Measurements from ENCODE around the gene E2F4. TPM values are rescaled to one million over a fixed set of nuclear protein-coding genes. Genes with fewer than 3 reads are reported as not detected.

The E2F4 gene
- total and polyA plus RNA-seq, 10 of the 15 experiments (the other 5 are each of a cell fraction or from before 2014, with no cell fraction given), result 11.7 to 132 (median 95.9) TPM

- Histone ChIP-seq H3K4me3 (peak overlapping the region; percentile 76), H3K4me1 (ENCODE audit: control insufficient read depth, insufficient read depth, low read length) (peaks cover 4% of the 10 kb centered on the region), H3K27ac (ENCODE audit: control insufficient read depth, insufficient read depth) (no peak overlapping the region), H3K9me3 (replicated peaks; ENCODE audit: control insufficient read depth, insufficient read depth, low read length) (no peaks in the 10 kb centered on the region), H2AFZ (ENCODE audit: control insufficient read depth, low read depth, low read length) (peak overlapping the region; percentile 97; the same call in 1 of the 2 replicates), H3K36me3 (ENCODE audit: control insufficient read depth in 2 of 2, insufficient read depth in 2 of 2, low read length in 1 of 2) (no peaks in the 10 kb centered on the region), H3K79me2 (ENCODE audit: control insufficient read depth, insufficient read depth, low read length) (peaks cover 5% of the 10 kb centered on the region), H3K27me3 (replicated peaks in 1 of 2; ENCODE audit: control insufficient read depth in 2 of 2, insufficient read depth in 2 of 2, low read length in 1 of 2) (peaks cover 0 to 3% of the 10 kb centered on the region in 2 experiments; a peak in 2 of 4 replicates), H4K20me1 (ENCODE audit: control insufficient read depth, insufficient read depth) (no peaks in the 10 kb centered on the region), H3K9ac (ENCODE audit: control insufficient read depth, insufficient read depth, low read length) (no peak overlapping the region), H3K4me2 (ENCODE audit: control insufficient read depth, insufficient read depth) (peak overlapping the region; percentile 99)
- ChIA-PET POLR2A (interaction anchor here (1.1 to 1.2 kb wide), 2 partner anchors 24 to 42 kb away, joined by 3 to 6 read pairs; partner anchors contain the start of genes FBXL8, TMEM208 and TRADD), RAD21 (ENCODE audit: unreplicated experiment) (interaction anchor here (0.6 to 2.3 kb wide), 10 partner anchors 11 to 251 kb away, joined by 3 to 9 read pairs (median 3); partner anchors contain the start of genes FBXL8, NOL3 and TRADD), CTCF (interaction anchor here (0.8 to 2.9 kb wide), 28 partner anchors 9 to 237 kb away, joined by 3 to 34 read pairs (median 6); partner anchors contain the start of genes B3GNT9, CBFB, FBXL8 and NOL3), SMC1A (ENCODE audit: uncharacterized antibody, unreplicated experiment) (interaction anchor here (0.9 to 1.7 kb wide), 8 partner anchors 10 to 228 kb away, joined by 3 to 9 read pairs (median 4); no protein-coding TSS in a partner anchor)
- TF ChIP-seq, protein P1, sequence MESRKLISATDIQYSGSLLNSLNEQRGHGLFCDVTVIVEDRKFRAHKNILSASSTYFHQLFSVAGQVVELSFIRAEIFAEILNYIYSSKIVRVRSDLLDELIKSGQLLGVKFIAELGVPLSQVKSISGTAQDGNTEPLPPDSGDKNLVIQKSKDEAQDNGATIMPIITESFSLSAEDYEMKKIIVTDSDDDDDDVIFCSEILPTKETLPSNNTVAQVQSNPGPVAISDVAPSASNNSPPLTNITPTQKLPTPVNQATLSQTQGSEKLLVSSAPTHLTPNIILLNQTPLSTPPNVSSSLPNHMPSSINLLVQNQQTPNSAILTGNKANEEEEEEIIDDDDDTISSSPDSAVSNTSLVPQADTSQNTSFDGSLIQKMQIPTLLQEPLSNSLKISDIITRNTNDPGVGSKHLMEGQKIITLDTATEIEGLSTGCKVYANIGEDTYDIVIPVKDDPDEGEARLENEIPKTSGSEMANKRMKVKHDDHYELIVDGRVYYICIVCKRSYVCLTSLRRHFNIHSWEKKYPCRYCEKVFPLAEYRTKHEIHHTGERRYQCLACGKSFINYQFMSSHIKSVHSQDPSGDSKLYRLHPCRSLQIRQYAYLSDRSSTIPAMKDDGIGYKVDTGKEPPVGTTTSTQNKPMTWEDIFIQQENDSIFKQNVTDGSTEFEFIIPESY (IDR thresholded peaks at IDR 0.05), result no peak
- TF ChIP-seq NFYB (IDR thresholded peaks at IDR 0.05; ENCODE audit: insufficient read depth, low read depth, low read length), result no peak
- TF ChIP-seq HDAC2 (IDR thresholded peaks at IDR 0.05), result no peak
- TF ChIP-seq RFX5 (IDR thresholded peaks at IDR 0.05; ENCODE audit: low read depth, low read length), result no peak
- TF ChIP-seq CEBPB (IDR thresholded peaks at IDR 0.05; ENCODE audit: borderline replicate concordance in 1 of 2, low read depth in 2 of 2, low read length in 2 of 2), result no peak
- TF ChIP-seq SMAD1 (IDR thresholded peaks at IDR 0.05; ENCODE audit: low read depth, partially characterized antibody), result no peak
- no peak for TF ChIP-seq RELA (IDR thresholded peaks at IDR 0.05; ENCODE audit: borderline replicate concordance, partially characterized antibody)
- 28% methylated on average over 46 of the region's 59 CpGs for WGBS (ENCODE audit: insufficient coverage, insufficient replicate concordance, low lambda C conversion rate, missing lambda C conversion rate)
- no TSS peak for BruUV-seq (replicated peaks)
- FAIRE-seq (no peak), DNase-seq (ENCODE audit: low read depth, low spot score) (no peak), ATAC-seq (peak; percentile 10)
- in situ Hi-C loops (cut with MboI), result no loop called here
- intact Hi-C loops (cut with micrococcal nuclease; ENCODE audit: unreplicated experiment), result loop anchor here (2.0 kb wide), 2 partner anchors 62 to 168 kb away; partner anchors contain the start of gene FHOD1
Observed at GRCh38 chr16:67184453-67184994, 7.4 kb upstream of the E2F4 start.
